GM19452 (cell line): ENCODE measurements around the gene NFATC1.
A peak's percentile ranks its signal among the peaks of the same experiment; 100 is the strongest.

Experiments used
- ATAC-seq: cut with Tn5 transposase; IDR thresholded peaks from one replicate; pipeline ENCODE4 v1.9.1; 2021; ENCODE audit not compliant: unreplicated experiment

The NFATC1 gene

DNA sequence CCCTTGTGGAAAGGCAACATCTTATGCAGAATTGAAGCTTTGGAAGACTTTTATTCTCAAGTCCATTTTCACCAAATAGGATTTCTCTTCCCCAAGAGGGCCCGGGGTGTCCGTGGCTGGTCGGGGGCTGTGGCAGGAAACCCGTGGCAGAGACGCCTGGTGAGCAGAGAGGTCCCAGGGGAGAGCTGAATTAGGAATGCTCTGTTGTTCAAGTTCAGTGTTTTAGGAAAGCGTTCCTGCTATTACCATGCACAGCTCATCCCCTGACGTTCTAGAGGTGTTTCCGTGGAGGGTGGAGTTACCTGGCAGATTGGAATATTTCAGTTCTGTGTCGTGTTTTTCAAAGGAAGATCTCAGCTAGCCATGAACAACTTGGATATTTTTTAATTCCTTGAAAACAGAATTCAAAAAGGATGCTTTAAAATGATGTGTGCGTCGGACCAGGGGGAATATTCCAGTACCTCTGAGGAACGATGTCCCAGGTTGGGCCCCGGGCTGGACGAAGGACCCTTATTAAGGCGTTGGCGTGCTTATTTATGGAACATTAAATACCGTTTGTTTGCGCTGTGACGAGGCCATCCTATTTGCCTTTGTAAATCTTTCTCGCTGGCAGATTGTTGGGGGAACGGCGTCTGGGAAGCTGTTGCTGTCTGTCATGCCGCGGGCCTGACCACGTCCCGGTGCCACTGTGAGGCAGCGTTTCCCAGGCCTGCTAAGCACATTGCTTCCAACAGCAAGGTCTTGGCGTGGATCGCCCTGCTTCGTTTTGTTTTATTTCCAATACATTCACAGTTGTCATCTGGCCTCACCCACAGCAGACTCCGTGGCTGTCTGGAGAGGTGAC, 8.2 kb downstream of the NFATC1 start:
- no peak for ATAC-seq

DNA sequence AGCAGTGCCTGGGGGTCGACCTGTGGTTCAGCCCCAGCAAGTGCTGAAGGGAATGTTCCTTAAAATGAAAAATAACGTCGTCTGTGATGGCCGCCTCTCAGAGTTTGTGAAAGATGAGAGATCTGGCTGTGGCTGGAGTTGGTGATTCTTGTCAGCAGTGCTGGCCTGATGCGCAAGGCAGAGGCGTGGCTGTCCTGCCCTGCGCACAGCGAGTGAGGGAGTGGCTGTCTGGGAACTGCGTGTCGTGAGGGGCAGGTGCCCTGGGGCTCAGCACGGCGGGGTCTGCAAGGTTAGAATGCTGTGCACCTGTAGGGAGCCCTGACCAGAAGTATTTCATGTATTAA, 8.8 kb downstream of the NFATC1 start:
- no peak for ATAC-seq

DNA sequence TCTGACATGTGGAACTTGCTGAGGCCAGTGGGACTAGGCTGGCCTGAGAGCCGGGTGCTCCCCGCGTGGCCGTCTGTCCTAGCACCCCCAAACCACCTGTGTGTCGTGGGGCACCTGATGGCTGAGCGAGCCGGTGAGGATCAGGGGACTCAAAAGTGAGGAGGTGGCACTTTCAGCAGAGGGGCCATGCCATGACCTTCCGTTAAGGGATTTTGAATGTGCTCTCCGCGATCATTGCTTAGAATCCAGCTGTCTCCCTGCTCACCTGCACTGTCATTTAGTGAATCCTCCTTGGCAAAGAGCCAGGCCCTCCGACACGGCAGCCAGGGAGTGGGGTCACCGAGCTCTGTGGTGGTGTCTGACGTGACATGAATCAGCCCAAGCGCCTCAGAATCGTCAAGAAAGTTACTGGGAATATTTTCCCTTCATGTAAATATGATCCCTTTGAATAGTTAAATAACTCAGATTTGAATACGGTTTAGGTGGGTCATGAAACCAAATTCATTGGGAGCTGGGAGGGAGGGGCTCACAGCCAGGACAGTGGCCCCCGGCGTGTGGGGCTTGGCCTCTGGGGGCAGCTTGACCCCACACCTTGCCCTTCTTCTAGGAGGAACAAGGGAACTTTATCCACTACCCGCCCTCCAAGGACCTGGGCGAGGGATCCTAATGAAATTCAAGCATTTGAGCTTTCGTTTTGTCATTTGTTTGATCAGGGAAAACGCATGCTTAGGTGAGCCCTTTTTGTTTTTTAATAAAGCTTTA, 9.5 kb downstream of the NFATC1 start:
- no peak for ATAC-seq

DNA sequence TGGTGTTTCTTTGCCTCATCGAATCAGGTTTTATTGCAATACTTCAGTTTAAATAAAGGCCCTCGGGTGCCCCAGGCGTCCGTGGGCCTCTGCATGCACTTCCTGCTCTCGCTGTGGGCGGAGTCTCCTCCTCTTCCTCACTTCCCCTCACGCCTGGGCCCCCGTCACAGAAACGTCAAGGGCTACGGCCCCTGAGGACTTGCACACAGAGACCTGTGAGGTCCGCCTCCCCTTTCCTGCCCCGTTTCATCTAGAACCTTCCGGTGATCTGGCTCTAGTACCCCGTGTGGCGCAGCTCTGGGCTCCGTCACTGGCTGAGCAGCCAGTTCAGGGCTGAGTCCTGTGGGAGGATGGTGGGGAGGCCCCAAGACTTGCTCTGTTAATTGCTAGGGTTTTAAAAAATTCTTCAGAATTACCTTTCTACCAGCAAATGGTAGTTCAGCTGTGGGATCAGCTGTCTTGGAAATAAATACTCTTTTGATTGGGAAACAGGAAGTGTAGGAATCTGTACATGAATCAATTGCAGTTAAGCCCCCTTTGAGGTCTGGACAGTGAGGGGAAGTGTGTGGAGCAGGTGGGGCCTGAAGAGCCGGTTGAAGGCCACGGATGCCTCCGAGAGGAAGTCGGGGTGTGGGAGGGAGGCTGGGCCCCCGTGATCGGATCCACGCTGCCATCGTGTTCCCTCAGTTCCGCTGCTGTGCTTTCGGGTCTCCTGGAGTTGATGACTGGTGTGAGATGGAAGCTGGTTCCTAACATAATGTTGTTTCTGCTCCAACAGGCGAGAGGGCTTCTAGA, 10.2 kb downstream of the NFATC1 start:
- ATAC-seq = peak; percentile 68

DNA sequence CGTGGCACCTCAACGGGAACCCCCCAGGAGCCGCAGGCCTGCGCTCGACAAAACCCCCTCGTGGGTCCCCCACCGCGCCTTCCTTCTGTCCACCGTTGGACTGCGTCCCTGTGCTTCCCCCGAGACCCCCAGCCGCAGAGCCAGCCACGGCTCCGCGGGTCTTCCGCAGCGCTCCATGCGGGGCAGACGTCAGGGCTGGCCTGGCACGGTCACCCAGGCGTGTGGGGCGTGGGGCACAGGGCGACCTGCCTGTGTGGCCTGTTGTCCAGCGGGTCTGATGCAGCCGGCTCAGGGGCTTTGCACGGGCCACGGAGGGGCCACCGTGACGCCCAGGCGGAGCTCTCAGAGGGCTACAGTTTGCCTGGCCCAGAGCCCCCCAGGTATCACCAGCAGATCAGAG, 11.0 kb downstream of the NFATC1 start:
- no peak for ATAC-seq

DNA sequence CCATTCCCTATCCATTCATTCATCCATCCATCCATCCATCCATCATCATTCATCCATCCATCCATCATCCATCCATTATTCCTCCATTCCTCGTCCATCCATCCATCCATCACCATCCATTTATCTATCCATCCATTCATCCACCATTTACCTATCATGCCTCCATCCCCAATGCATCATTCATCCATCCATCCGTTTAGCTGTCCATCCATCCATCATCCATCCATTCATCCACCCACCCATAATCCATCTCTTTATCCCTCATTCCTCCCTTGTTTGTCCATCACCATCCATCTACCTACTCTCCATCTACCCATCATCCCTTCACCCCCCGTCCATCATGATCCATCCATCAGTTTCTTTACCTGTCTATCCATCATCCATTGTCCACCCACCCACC, 13.6 kb downstream of the NFATC1 start:
- ATAC-seq = no peak

DNA sequence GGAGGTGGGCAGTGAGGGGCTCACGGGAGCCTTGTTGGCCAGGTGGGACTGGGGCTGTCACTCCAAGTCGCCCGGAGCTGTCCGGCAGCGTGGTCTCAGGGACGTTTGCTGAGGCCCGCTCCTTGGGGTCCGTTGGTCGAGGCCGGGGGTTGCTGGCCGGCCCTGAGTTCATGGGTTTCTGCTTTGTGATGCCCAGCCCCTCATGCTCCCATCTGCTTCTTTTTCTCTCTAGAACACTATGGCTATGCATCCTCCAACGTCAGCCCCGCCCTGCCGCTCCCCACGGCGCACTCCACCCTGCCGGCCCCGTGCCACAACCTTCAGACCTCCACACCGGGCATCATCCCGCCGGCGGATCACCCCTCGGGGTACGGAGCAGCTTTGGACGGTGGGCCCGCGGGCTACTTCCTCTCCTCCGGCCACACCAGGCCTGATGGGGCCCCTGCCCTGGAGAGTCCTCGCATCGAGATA, 14.5 kb downstream of the NFATC1 start:
- no peak for ATAC-seq

DNA sequence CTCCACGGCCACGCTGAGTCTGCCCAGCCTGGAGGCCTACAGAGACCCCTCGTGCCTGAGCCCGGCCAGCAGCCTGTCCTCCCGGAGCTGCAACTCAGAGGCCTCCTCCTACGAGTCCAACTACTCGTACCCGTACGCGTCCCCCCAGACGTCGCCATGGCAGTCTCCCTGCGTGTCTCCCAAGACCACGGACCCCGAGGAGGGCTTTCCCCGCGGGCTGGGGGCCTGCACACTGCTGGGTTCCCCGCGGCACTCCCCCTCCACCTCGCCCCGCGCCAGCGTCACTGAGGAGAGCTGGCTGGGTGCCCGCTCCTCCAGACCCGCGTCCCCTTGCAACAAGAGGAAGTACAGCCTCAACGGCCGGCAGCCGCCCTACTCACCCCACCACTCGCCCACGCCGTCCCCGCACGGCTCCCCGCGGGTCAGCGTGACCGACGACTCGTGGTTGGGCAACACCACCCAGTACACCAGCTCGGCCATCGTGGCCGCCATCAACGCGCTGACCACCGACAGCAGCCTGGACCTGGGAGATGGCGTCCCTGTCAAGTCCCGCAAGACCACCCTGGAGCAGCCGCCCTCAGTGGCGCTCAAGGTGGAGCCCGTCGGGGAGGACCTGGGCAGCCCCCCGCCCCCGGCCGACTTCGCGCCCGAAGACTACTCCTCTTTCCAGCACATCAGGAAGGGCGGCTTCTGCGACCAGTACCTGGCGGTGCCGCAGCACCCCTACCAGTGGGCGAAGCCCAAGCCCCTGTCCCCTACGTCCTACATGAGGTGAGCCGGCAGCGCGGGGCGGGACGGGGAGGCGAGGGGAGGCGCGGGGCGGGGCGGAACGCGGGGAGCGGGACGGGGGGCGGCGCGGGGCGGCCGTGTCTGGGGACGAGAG, 15.2 kb downstream of the NFATC1 start:
- ATAC-seq = no peak

DNA sequence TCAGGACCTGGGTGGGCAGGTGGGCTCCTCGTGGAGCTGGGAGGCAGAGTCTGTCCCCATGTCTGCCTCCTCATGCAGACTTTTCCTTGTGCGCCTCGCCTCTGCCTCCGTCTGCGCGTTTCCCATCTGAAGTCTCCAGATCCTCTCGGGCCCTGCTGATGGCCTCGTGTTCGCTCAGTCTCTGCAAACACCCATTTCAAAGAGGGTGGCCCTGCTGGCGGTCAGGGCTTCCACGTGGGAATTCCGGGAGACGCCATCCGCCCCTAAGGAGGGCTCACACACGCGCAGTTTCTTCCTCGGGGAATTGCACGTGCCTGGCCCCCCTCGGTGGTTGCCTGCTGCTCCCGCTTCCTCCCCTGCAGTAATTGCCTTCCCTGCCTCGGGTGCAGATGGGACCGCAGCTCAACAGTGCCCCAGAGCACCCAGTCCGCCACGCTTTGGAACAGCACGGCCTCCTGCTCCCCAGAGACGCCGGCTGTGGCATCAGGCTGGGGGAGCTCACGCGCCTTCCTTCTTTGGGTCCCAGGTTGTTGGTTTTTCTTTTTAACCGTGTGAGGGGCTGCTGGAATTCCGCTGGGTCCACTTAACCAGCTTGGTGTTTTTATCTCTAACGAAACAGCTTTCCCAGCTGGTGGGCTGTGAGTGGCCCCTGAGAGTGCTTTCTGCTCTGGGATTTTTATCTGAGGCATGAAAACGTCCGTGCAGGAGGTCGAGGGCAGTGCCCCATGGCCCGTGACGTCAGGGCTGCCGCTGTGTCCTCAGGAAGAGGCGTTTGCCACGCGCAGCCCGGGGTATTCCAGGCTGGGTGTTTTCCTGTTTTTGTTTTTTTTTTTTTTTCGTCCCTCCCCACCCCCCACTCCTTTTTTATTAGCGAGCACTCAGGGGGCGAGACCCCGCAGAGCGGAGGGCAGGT, 16.1 kb downstream of the NFATC1 start:
- ATAC-seq = no peak

DNA sequence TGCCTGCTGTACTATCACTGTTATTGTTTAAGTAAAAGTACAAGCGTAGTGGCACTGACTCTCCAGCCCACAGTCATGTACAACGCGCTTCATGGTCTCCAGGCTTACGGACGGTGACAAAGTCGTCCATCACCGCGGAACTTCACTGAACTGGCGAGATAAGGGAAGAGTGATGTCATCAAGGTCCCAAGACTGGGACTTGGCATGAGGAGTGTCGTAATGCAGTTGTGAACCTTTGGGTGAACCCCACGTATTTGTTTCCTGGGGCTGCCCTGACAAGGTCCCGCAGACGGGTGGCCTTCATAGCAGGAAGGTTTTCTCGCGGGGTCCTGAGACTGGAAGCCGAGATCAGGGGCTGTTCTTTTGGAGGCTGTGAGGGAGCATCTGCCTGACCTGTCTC, 17.3 kb downstream of the NFATC1 start:
- no peak for ATAC-seq

DNA sequence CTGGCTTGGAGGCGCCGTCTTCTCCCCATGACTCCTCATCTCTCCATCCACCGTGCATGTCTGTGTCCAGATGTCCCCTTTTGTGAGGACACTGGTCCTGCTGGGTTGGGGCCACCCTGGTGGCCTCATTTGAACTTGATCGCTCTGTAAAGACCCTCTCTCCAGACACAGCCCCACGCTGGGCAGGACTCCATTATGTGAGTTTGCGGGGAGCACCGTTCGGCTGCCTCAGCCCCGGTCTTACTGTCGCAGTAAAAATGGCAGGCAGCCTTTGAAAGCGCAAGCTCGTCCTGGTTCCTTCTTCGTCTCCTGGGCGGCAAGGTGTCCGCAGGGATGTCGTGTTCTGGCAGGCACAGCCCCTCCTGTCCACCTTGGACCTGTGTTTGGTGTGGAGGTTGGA, 17.7 kb downstream of the NFATC1 start:
- no peak for ATAC-seq

DNA sequence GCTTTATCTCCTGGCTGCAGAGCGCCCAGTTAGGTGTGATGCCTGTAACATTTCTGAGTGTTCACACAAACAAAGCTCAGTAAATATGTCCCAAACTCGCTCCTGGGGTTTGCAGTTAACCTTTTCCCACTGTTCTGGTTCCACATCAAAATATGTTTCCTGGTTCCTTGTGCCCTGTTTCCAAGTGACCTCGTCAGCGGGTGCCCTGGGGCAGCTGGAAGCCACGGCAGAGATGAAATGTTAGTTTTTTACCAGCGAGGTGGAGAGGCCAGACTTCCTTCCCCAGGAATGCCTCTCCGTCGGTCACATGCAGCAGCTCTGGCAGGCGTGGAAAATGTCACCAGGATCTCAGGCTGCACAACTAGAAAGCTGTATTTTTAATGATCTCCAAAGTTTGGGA, 18.2 kb downstream of the NFATC1 start:
- ATAC-seq = no peak

DNA sequence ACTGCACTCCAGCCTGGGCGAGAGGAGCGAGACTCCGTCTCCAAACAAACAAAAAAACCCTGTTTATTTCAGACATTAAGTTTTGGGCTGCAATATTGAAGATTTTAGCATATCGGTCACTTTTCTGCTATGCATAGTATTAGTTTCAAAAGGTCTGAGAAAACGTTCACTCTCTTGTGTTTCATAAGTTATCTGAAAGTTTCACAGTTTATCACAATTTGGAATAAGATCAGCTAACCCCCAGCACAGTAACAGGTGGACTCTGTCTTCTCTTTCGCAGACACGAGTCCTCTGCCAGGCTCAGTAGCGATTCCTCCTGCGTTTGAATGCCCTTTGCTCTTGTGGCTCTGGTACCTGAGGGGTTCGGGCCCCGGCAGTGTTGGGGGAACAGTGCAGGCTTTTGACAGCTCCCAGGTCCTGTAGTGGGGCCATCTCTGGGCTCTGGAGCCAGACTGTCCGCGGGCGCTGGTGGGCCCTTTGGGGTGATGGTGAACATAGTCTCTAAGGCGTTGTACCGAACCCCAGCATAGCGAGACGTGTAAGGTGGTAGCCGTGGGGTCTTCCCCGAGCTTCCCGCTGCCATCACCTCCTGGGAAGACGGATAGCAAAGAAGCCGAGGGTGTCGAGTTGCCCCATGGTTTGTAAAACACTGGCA, 20.4 kb downstream of the NFATC1 start:
- no peak for ATAC-seq

DNA sequence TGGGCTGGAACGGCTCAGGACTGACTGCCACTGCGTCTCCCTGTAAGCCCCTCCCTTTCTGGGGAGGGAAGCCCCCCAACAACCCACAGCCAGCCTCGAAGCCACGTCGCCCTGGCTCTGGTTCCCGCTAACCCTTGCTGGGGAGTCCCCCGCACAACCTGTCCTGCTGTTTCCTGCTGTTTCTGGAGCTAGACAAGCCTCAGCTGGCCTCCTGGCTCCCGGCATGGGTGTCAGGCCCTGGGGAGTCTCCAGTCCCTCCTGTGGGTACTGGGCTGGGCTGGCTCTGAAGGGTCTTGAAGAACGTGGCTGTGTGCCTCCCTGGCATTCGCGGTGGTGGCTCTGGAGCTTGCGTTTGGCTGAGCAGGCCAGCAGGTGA, 20.9 kb downstream of the NFATC1 start:
- ATAC-seq = no peak

DNA sequence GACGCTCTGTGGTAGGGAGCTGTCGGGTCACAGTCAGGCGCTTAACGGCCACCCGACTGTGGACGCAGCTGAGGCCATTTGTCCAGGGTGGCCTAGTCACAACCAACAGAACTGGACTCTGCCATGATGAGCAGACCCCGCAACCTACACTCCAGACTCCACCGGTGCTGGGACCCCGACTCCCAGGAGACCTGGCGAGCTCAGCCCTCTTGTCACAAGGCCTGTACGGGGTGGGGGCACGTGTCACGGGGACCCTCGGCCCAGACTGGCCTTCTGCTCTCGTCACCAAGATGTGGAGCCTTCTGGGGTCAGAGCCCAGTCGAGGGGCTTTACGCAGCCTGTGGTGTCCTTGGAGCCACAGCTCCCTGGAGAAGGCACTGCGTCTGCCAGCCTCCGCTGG, 22.5 kb downstream of the NFATC1 start:
- no peak for ATAC-seq

DNA sequence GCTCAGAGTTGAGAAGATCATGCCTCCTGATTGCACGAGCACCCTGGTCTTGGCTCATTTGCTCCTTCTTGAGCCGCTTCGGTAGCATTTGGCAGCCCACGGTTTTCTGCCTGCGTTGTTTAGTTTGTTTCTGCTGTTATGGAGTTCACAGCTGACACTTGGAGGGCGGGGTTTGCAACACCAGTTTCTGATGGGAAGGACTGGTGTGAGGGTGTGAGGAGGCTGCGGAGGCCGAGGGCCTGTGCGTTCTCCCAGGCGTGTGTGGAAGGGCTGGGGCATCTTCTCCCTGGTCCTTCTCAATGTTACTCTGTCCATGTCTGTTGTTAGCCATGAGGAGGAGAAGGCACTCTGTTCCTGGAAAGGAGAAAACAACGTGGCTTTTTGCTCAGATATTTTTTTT, 22.9 kb downstream of the NFATC1 start:
- ATAC-seq = no peak

DNA sequence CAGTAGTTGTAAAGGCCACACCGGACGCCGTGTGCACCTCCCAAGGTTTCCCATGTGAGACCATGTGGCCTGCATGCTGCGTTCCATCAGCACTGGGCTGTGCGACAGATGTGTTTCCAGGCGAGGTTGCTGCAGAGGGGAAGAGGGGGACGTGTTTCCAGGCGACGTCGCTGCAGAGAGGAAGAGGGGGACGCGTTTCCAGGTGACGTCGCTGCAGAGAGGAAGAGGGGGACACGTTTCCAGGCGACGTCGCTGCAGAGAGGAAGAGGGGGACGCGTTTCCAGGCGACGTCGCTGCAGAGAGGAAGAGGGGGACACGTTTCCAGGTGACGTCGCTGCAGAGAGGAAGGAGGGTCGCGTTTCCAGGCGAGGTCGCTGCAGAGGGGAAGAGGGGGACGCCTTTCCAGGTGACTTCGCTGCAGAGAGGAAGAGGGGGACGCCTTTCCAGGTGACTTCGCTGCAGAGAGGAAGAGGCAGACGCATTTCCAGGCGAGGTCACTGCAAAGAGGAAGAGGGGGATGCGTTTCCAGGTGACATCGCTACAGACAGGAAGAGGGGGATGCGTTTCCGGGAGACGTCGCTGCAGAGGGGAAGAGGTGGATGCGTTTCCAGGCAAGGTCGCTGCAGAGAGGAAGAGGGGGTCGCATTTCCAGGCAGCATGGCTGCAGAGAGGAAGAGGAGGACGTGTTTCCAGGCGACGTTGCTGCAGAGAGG, 24.5 kb downstream of the NFATC1 start:
- no peak for ATAC-seq

DNA sequence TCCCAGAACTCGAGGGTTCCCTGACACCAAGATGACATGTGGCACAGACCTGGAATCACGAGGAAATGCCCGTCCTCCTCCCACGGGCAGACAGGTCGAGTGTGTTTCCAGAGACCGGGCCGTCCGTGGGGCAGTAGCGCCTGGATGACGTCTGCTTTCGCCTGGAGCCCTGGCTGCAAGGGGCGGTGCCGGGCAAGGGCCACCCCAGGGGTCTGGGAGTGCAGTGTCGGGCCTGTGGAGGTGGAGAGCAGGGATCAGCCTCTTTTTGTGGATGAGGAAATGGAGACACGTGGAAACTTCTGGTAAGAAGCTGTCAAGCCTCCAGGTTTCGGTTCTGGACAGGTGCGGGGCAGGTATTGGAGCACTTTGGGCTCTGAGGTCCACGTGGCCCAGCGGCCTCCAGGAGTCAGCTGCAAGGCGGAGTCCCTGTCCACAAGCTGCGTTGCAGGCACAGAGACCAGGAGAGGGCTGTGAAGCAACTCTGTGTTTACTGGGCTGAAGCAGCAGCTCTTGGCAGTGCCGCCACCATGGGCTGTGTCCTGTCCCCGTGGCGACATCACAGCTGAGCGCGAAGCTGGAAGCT, 25.6 kb downstream of the NFATC1 start:
- no peak for ATAC-seq
